NCI-H1105 treated with DMSO at 0.1 percent for 48 hours (cell line): ENCODE measurements around the gene MAEL.
"Not testable (repeated sequence)": the region's sequence is repeated elsewhere in the genome, so short reads cannot be mapped to it uniquely, and the experiment has no call there.

Experiments used
- DNase-seq: peaks from one replicate; lab custom pipeline; 2025; lab: John Stamatoyannopoulos, UW

Gene MAEL

GRCh38 chr1:166978821-166979220 lies 10.3 kb upstream of the MAEL start:
- no peak for DNase-seq

GRCh38 chr1:166980383-166980782 lies 8.7 kb upstream of the MAEL start:
- peak; percentile 96 for DNase-seq

GRCh38 chr1:166980818-166981217 lies 8.3 kb upstream of the MAEL start:
- peak; percentile 77 for DNase-seq

- no peak for DNase-seq
Observed at GRCh38 chr1:166981589-166981988, 7.5 kb upstream of the MAEL start.

GRCh38 chr1:166999075-166999474 lies 10.0 kb downstream of the MAEL start:
- DNase-seq = no peak

GRCh38 chr1:166999500-167000055 lies 10.5 kb downstream of the MAEL start:
- DNase-seq = no peak

- no peak for DNase-seq
Observed at GRCh38 chr1:167000546-167000945, 11.5 kb downstream of the MAEL start.

- no peak for DNase-seq
Observed at GRCh38 chr1:167002354-167002753, 13.3 kb downstream of the MAEL start.

GRCh38 chr1:167003711-167004110 lies 14.6 kb downstream of the MAEL start:
- DNase-seq = no peak

- no peak for DNase-seq
Observed at GRCh38 chr1:167011560-167012191, 22.6 kb downstream of the MAEL start.

GRCh38 chr1:167012570-167012969 lies 23.5 kb downstream of the MAEL start:
- DNase-seq = no peak

- DNase-seq = no peak
Observed at GRCh38 chr1:167013108-167013929, 24.2 kb downstream of the MAEL start.

- no peak for DNase-seq
Observed at GRCh38 chr1:167016100-167016750, 27.1 kb downstream of the MAEL start.

- no peak for DNase-seq
Observed at GRCh38 chr1:167022384-167022783, 33.3 kb downstream of the MAEL start.

GRCh38 chr1:167029553-167029952 lies 40.5 kb downstream of the MAEL start:
- DNase-seq = not testable (repeated sequence)

GRCh38 chr1:167033646-167034045 lies 44.6 kb downstream of the MAEL start:
- peak; percentile 52 for DNase-seq

- DNase-seq = peak; percentile 99
Observed at GRCh38 chr1:167043752-167044488, 54.8 kb downstream of the MAEL start.

- no peak for DNase-seq
Observed at GRCh38 chr1:167051907-167052306, 62.8 kb downstream of the MAEL start.

GRCh38 chr1:167052389-167052788 lies 63.3 kb downstream of the MAEL start:
- DNase-seq = no peak

GRCh38 chr1:167054531-167054930 lies 65.5 kb downstream of the MAEL start:
- DNase-seq = no peak

- DNase-seq = no peak
Observed at GRCh38 chr1:167054946-167055630, 66.0 kb downstream of the MAEL start.
